HG02884 (cell line): Measurements from ENCODE around the gene PTPRN2.
"Not testable (repeated sequence)": the region's sequence is repeated elsewhere in the genome, so short reads cannot be mapped to it uniquely, and the experiment has no call there.

Experiments
- ATAC-seq: cut with Tn5 transposase; IDR thresholded peaks from one replicate; pipeline ENCODE4 v1.9.1; 2021; ENCODE audit warnings: mild to moderate bottlenecking, moderate library complexity; ENCODE audit not compliant: unreplicated experiment

Gene PTPRN2

DNA sequence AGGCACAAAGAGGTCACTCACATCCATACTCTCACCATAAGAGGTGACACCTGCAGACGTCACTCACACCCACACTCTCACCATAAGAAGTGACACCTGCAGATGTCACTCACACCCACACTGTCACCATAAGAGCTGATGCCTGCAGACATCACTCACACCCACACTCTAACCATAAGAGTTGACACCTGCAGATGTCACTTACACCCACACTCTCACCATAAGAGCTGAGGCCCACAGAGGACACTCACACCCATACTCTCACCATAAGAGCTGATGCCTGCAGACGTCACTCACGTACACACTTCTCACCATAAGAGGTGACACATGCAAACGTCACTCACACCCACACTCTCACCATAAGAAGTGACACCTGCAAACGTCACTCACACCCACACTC lies 255.1 kb downstream of the PTPRN2 start:
- ATAC-seq = not testable (repeated sequence)

DNA sequence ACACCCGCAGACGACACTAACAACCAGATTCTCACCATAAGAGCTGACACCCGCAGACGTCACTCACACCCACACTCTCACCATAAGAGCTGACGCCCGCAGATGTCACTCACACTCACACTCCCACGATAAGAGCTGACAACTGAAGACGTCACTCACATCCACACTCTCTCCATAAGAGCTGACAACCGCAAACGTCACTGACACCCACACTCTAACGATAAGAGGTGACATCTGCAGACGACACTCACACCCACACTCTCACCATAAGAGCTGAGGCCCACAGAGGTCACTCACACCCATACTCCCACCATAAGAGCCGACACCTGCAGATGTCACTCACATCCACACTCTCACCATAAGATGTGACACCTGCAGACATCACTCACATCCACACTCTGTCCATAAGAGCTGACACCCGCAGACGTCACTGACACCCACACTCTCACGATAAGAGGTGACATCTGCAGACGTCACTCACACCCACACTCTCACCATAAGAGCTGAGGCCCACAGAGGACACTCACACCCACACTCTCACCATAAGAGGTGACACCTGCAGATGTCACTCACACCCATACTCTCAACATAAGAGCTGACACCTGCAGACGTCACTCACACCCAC lies 255.7 kb downstream of the PTPRN2 start:
- not testable (repeated sequence) for ATAC-seq

DNA sequence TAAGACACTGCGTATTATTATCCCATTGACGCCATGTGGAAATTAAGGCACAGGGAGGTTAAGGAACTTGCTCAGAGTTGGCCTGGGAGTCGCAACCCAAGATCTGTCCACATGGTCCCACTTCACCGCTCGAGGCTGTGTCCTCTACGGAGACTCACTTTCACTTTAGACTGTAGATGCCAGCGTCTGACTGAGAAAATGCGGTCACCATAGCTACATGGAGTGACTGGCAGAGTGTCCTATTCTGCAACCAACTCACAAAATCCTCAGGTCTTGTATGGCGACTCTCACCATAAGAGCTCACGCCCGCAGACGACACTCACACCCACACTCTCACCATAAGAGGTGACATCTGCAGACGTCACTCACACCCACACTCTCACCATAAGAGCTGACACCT lies 257.9 kb downstream of the PTPRN2 start:
- ATAC-seq = no peak

GRCh38 chr7:158329014-158329610 lies 258.5 kb downstream of the PTPRN2 start:
- no peak for ATAC-seq

GRCh38 chr7:158328376-158329013 lies 259.1 kb downstream of the PTPRN2 start:
- no peak for ATAC-seq

- no peak for ATAC-seq
Observed at GRCh38 chr7:158327571-158328180, 259.9 kb downstream of the PTPRN2 start.

- no peak for ATAC-seq
Observed at GRCh38 chr7:158327012-158327411, 260.6 kb downstream of the PTPRN2 start.

DNA sequence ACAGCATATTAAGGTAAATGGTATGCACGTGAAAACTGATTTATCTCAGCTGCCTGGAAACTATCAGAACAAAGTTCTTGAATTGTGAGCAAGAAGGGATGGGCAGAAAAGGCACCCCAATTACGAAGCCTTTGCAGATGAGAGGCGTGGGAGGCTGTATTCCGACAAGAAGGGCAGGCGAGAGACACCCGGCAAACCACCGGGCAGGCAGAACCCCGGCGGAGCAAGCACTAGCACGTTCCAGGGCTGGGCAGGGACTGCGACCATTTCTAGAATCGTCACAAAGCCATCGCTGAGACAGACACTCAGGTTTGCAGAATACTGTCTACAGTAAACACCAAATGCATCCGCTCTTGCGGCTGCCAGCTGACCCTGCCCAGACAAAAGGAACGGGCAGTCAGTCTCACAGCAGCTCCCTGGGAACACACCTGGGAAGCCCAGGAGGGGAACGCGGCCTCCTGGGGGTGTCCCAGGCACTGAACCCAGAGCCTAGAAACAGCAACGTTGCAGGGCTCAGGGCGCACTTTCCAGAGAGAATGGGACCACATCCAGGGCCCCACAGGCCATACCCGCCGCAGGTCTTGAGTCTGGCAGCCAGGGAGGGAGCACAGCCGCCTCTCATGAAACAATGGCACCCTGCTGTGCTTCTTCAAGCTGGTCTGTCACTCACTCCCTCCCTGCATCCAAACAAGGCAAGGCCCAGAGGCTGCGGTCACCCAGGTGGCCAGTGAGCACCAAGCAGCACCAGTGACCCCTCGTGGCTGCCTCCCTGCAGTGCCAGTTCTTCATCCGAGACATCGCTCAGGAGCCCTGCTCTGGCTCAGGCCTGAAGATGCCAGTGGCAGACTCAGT lies 261.9 kb downstream of the PTPRN2 start:
- no peak for ATAC-seq

GRCh38 chr7:158324397-158325360 lies 262.9 kb downstream of the PTPRN2 start:
- ATAC-seq = no peak

DNA sequence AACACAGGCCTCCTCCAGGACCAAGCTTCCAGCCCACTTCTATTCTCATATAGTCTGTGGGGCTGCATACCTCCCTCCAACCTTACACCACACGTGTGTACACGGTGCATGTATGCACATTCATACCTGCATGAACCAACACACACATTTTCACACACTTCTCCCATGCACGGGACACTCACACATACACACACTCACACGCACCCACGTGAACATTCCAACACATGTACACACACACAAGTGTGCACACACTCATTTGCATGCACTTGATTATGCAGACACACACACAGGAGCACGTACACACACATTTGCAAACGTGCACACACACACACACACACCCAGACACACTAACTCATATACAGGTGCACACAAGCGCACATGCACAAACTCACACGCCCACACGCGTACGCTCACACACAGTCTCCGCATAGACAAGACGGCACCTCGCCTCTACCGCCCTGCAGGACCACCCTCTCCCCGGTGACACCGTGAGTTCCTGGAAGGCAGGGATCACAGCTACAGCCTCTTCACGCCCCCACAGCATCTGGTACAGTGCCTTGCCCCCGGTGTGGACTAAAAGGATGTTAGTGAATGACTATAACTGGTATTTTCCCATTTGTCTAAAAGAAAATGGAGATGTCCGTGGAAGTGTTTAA lies 263.8 kb downstream of the PTPRN2 start:
- no peak for ATAC-seq

DNA sequence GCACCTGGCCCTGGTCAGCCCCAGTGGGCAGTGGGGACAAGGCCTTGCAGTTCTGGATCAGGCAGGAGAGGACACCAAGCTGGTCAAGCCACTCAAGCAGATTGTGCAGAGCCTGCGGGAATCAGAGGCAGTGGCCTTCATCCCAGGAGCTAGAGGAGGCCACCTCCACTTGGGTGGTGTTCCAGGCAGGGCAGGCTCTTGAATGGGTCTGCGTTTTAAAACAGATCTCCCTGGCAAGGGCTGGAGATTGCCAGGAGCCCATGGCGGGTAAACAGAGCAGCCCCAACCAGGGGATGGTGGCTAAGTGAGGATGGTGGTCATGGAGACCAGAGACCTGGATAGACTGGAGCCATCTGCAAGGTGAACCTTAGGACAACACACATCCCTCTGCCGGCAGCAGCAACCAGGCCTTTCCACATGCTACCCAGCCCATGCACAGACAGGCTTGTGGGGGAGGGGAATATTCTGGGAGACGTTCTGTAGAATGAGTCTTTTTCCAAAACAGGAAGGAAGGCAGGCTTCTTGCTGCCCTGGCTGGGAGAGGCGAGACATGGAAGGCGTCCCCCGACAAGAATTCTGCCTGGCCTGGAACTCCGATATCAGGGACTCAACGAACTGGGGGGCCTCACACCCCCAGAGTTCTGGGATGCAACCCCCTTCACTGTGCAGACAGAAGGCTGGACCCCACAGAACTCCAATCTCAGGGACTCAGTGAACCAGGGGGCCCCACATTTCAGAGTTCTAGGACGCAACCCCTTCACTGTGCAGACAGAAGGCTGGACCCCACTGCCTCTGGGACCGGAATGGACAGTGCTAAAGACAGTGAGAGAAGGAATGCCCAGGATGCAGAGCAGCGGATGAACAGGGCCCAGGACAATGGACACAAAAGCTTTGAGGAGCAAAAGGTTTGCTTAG lies 264.8 kb downstream of the PTPRN2 start:
- no peak for ATAC-seq

GRCh38 chr7:158321936-158322615 lies 265.5 kb downstream of the PTPRN2 start:
- ATAC-seq = no peak

DNA sequence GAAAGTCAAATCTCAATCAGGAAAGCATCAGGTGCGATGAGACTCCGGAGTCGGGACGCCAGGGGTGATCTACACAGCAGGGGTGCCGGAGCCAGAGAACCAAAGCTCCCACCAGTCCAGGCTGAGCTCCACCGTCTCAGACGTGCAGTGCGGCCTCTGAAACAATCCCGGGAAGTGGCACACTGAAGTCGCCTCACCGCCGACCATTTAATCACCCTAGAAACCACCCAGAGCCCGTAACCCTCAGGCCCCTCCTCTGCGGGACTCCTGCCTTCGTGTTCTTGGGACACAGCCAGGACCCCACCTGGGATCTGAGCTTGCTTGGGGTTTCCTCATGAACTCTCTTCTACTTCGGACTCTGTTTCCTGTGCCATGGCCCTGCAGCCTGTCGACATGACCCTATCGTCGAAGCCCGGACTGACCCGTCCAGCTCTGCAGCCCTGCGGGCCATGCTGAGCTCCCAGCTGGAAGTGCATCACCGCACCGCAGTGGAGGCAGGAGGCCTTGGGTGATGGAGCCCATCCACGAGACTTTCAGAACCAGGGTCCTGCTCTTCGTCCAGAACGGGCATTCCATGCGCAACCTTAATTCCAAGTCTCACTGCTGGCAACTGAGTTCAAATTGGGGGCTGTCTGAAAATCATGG lies 266.4 kb downstream of the PTPRN2 start:
- ATAC-seq = no peak

DNA sequence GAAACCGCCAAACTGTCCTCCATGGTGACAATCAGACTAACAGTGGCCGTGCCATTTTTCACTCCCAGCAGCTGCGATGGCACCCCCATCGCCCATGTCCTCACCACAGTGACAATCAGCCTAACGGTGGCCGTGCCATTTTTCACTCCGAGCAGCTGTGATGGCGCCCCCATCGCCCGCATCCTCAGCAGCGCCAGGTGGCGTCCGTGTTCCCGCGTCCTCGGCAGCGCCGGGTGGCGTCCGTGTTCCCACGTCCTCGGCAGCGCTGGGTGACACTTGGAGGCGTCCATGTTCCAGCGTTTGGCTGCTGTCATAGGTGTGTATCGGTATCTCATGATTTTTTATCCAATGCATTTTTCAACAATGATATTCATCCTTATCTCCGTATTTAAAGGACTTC lies 267.3 kb downstream of the PTPRN2 start:
- ATAC-seq = no peak

- no peak for ATAC-seq
Observed at GRCh38 chr7:158318511-158318913, 269.1 kb downstream of the PTPRN2 start.

DNA sequence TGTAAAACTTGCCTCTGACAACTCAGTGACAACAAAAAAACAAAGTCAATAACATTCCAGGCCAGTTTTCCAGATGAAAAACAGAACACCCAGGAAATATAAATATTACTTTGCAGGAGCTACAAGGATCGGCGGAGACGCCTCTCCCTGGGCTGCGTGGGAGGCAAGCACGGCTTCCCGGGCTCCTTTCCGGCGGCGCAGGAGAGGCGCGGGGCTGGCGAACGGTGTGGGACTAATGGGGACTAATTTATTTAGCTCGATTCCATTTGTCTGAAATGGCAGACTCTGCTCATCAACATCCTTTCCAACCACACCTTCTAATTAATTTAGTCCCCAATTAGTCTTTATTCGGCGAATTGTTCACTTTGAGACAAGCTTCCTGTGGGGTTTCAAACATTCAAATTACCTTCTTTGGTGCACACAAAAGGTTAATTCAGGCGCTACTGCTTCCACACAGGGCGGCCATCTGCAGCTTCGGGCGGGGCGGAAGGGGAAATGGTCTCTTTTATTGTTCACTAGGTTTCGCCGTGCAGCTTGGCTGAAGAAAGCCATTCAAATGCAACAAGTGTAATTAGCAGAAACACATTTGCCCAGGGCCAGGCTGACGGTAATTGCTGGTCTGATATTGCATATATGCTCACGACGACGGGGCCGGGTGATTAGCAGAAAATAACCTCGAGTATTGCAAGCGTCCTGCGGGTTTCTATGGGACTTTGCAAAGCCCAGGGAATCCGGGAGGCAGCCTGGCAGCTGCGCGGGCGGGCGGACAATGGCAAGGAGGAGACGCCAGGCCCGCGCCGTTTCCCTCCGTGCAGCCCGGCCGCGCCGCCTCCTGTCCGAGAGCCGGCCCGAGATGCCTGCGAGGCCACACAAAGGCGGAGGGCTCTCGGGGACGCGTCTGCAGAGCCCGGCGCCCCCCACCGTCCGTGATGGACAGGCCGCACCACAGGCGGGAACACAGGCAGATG lies 270.1 kb downstream of the PTPRN2 start:
- no peak for ATAC-seq
